ENCODE data around the gene LRIG2. TPM values are rescaled to one million over a fixed set of nuclear protein-coding genes. Genes with fewer than 3 reads are reported as not detected.

Gene LRIG2
- polyA plus RNA-seq, 1 of the 3 experiments (the other 2 are of a cell fraction), result 3.8 TPM

- H3K9ac ChIP-seq, result no peak overlapping the region
- no peak for DNase-seq
- ChIA-PET POLR2A (no interaction called here), CTCF (interaction anchor here (1.9 kb wide), 1 partner anchor 11 kb away, joined by 4 read pairs; no protein-coding TSS in a partner anchor)
- no peaks in the 10 kb centered on the region for H3K79me2 ChIP-seq (ENCODE audit: insufficient read depth)
- H3K9me3 ChIP-seq, result no peaks in the 10 kb centered on the region
- H2AFZ ChIP-seq (ENCODE audit: low read depth), result no peak overlapping the region
- no peaks in the 10 kb centered on the region for H3K36me3 ChIP-seq (replicated peaks in 1 of 2; ENCODE audit: control insufficient read depth in 1 of 2, insufficient read depth in 2 of 2, low read length in 1 of 2)
- no peaks in the 10 kb centered on the region for H3K9me2 ChIP-seq
- H4K20me1 ChIP-seq (ENCODE audit: insufficient read depth), result no peaks in the 10 kb centered on the region
- H3K27me3 ChIP-seq (ENCODE audit: insufficient read depth), result no peaks in the 10 kb centered on the region
- no peak overlapping the region for H3K4me3 ChIP-seq (ENCODE audit: low read depth in 2 of 2, low read length in 1 of 2)
- 87% methylated on average over 5 of the region's 5 CpGs for WGBS (ENCODE audit: low lambda C conversion rate)
- H3K4me2 ChIP-seq, result no peak overlapping the region
- H3K27ac ChIP-seq (ENCODE audit: low read depth in 2 of 2, low read length in 1 of 2), result no peak overlapping the region
- H3K4me1 ChIP-seq (ENCODE audit: control insufficient read depth in 1 of 2, insufficient read depth in 2 of 2, low read depth in 1 of 2, low read length in 1 of 2), result no peaks in the 10 kb centered on the region
- TF ChIP-seq SMC3 (IDR thresholded peaks at IDR 0.05; ENCODE audit: low read depth, low read length) (no peak), PBX3 (IDR thresholded peaks at IDR 0.05) (no peak), EP300 (IDR thresholded peaks at IDR 0.05; ENCODE audit: borderline replicate concordance in 1 of 2, low read depth in 1 of 2, low read length in 1 of 2) (no peak), GATA2 (CRISPR knock-in tag; IDR thresholded peaks at IDR 0.05) (no peak), USF2 (IDR thresholded peaks at IDR 0.05; ENCODE audit: borderline replicate concordance, low read depth, low read length) (no peak), EZH2phosphoT487 (IDR thresholded peaks at IDR 0.05; ENCODE audit: borderline replicate concordance, low read depth) (no peak), TCF12 (IDR thresholded peaks at IDR 0.05) (no peak), MEF2A (IDR thresholded peaks at IDR 0.05; ENCODE audit: borderline replicate concordance, low read depth) (no peak), YY1 (IDR thresholded peaks at IDR 0.05; ENCODE audit: low read depth) (no peak), FOXJ3 (CRISPR knock-in tag; IDR thresholded peaks at IDR 0.05) (no peak), ZBTB33 (IDR thresholded peaks at IDR 0.05; ENCODE audit: borderline replicate concordance, low read depth) (no peak), MXI1 (IDR thresholded peaks at IDR 0.05; ENCODE audit: low read depth, low read length) (no peak), TEAD4 (IDR thresholded peaks at IDR 0.05; ENCODE audit: borderline replicate concordance, insufficient read depth) (no peak), FOXM1 (IDR thresholded peaks at IDR 0.05; ENCODE audit: low read depth) (no peak)
- no peaks in the 10 kb centered on the region for H3F3A ChIP-seq (replicated peaks; ENCODE audit: insufficient read depth)
Measured at GRCh38 chr1:113166473-113166872, 93.5 kb downstream of the LRIG2 start.

- Histone ChIP-seq H3K9me2 (no peaks in the 10 kb centered on the region), H3K27me3 (ENCODE audit: insufficient read depth) (no peaks in the 10 kb centered on the region), H3F3A (replicated peaks; ENCODE audit: insufficient read depth) (no peaks in the 10 kb centered on the region), H3K4me2 (no peak overlapping the region), H3K4me3 (ENCODE audit: low read depth in 2 of 2, low read length in 1 of 2) (no peak overlapping the region), H4K20me1 (ENCODE audit: insufficient read depth) (no peaks in the 10 kb centered on the region), H3K4me1 (ENCODE audit: control insufficient read depth in 1 of 2, insufficient read depth in 2 of 2, low read depth in 1 of 2, low read length in 1 of 2) (no peaks in the 10 kb centered on the region), H3K79me2 (ENCODE audit: insufficient read depth) (no peaks in the 10 kb centered on the region), H2AFZ (ENCODE audit: low read depth) (no peak overlapping the region), H3K36me3 (replicated peaks in 1 of 2; ENCODE audit: control insufficient read depth in 1 of 2, insufficient read depth in 2 of 2, low read length in 1 of 2) (no peaks in the 10 kb centered on the region), H3K27ac (ENCODE audit: low read depth in 2 of 2, low read length in 1 of 2) (no peak overlapping the region), H3K9ac (no peak overlapping the region), H3K9me3 (no peaks in the 10 kb centered on the region; the same call in 1 of the 2 replicates)
- 70% methylated on average over 10 of the region's 10 CpGs for WGBS (ENCODE audit: low lambda C conversion rate)
- DNase-seq, result no peak
- POLR2A ChIA-PET, result no interaction called here
- CTCF ChIA-PET, result no interaction called here
- TF ChIP-seq ZBTB33 (IDR thresholded peaks at IDR 0.05; ENCODE audit: borderline replicate concordance, low read depth), result no peak
- TF ChIP-seq TCF12 (IDR thresholded peaks at IDR 0.05), result no peak
- TF ChIP-seq FOSL2 (IDR thresholded peaks at IDR 0.05; ENCODE audit: borderline replicate concordance, low read depth), result no peak
- no peak for TF ChIP-seq USF2 (IDR thresholded peaks at IDR 0.05; ENCODE audit: borderline replicate concordance, low read depth, low read length)
- no peak for TF ChIP-seq SMC3 (IDR thresholded peaks at IDR 0.05; ENCODE audit: low read depth, low read length)
- TF ChIP-seq CTCF (IDR thresholded peaks at IDR 0.05), result no peak
- no peak for TF ChIP-seq EP300 (IDR thresholded peaks at IDR 0.05; ENCODE audit: borderline replicate concordance in 1 of 2, low read depth in 1 of 2, low read length in 1 of 2)
- no peak for TF ChIP-seq GATA2 (CRISPR knock-in tag; IDR thresholded peaks at IDR 0.05)
Measured at GRCh38 chr1:113168946-113169345, 95.9 kb downstream of the LRIG2 start.

Measured in SK-N-SH (cell line).